Measurements from ENCODE around the gene RAB4A. TPM values are rescaled to one million over a fixed set of nuclear protein-coding genes. Genes with fewer than 3 reads are reported as not detected.

The RAB4A gene
- polyA plus RNA-seq, 1 donor from 2014 or later: 49.8 TPM

DNA sequence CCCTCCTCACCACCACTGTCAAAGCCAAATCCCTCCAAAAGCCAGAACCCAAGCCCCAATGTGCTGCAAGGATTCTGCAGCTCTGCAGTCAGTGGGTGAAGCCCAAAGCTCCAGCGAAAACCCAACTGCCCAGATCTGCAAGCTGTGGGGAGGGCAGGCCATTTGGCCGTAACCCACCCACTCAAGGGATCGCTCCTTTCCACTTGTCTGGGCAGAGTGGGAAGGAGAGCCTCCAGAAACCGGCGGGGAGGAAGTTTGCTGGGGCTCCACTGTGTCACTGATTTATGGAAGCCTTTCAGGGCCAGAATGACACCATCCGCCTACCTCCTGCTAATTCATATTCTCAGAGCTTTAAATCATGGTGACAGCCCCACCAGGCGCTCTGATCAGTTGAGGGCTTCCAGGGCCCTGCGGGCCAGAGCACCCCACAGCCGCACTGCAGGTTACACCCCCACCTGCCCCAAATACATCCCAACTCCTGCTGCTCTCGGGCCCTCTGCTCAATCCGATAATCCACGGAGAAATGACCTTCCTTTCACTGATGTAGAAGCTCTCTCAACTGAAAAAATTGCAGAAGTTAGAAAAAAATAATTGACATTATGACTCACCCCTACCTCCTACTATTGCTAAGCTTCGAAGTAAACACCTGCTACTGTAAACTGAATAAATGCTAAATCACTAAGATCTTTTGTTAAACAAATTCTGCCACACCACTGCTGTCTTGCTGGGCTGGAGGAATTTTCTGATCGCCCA, 40.6 kb upstream of the RAB4A start:
- Histone ChIP-seq H3K9ac (ENCODE audit: low read length) (no peak overlapping the region), H3K4me3 (ENCODE audit: low read length) (no peak overlapping the region), H4K20me1 (ENCODE audit: insufficient read depth) (no peaks in the 10 kb centered on the region), H3K27ac (ENCODE audit: low read length) (no peak overlapping the region), H3K36me3 (ENCODE audit: insufficient read depth, low read length) (no peaks in the 10 kb centered on the region), H2AFZ (ENCODE audit: low read depth, low read length) (no peak overlapping the region), H3F3A (ENCODE audit: insufficient read depth, low read length, poor library complexity, severe bottlenecking) (no peaks in the 10 kb centered on the region), H3K9me3 (ENCODE audit: low read length) (no peaks in the 10 kb centered on the region), H3K9me2 (ENCODE audit: insufficient read depth, low read length) (no peaks in the 10 kb centered on the region), H3K27me3 (ENCODE audit: insufficient read depth, low read depth, low read length) (no peaks in the 10 kb centered on the region), H3K4me2 (ENCODE audit: low read length) (no peak overlapping the region), H3K79me2 (replicated peaks; ENCODE audit: insufficient read depth, low read length) (no peaks in the 10 kb centered on the region)
- TF ChIP-seq SMC3 (conservative IDR thresholded peaks at IDR 0.05; ENCODE audit: poor library complexity) (no peak), POLR2AphosphoS5 (IDR thresholded peaks at IDR 0.05) (no peak), MXI1 (conservative IDR thresholded peaks at IDR 0.05; ENCODE audit: poor library complexity, severe bottlenecking) (no peak), EP300 (conservative IDR thresholded peaks at IDR 0.05; ENCODE audit: poor library complexity, severe bottlenecking) (no peak), TAF1 (IDR thresholded peaks at IDR 0.05; ENCODE audit: low read depth) (no peak), EZH2 (IDR thresholded peaks at IDR 0.05; ENCODE audit: borderline replicate concordance, insufficient read depth, low read length, poor library complexity, severe bottlenecking) (no peak), RAD21 (conservative IDR thresholded peaks at IDR 0.05) (no peak)
- TF ChIP-seq, protein P1, sequence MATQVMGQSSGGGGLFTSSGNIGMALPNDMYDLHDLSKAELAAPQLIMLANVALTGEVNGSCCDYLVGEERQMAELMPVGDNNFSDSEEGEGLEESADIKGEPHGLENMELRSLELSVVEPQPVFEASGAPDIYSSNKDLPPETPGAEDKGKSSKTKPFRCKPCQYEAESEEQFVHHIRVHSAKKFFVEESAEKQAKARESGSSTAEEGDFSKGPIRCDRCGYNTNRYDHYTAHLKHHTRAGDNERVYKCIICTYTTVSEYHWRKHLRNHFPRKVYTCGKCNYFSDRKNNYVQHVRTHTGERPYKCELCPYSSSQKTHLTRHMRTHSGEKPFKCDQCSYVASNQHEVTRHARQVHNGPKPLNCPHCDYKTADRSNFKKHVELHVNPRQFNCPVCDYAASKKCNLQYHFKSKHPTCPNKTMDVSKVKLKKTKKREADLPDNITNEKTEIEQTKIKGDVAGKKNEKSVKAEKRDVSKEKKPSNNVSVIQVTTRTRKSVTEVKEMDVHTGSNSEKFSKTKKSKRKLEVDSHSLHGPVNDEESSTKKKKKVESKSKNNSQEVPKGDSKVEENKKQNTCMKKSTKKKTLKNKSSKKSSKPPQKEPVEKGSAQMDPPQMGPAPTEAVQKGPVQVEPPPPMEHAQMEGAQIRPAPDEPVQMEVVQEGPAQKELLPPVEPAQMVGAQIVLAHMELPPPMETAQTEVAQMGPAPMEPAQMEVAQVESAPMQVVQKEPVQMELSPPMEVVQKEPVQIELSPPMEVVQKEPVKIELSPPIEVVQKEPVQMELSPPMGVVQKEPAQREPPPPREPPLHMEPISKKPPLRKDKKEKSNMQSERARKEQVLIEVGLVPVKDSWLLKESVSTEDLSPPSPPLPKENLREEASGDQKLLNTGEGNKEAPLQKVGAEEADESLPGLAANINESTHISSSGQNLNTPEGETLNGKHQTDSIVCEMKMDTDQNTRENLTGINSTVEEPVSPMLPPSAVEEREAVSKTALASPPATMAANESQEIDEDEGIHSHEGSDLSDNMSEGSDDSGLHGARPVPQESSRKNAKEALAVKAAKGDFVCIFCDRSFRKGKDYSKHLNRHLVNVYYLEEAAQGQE (IDR thresholded peaks at IDR 0.05; ENCODE audit: borderline replicate concordance): no peak
- TF ChIP-seq, protein P2, sequence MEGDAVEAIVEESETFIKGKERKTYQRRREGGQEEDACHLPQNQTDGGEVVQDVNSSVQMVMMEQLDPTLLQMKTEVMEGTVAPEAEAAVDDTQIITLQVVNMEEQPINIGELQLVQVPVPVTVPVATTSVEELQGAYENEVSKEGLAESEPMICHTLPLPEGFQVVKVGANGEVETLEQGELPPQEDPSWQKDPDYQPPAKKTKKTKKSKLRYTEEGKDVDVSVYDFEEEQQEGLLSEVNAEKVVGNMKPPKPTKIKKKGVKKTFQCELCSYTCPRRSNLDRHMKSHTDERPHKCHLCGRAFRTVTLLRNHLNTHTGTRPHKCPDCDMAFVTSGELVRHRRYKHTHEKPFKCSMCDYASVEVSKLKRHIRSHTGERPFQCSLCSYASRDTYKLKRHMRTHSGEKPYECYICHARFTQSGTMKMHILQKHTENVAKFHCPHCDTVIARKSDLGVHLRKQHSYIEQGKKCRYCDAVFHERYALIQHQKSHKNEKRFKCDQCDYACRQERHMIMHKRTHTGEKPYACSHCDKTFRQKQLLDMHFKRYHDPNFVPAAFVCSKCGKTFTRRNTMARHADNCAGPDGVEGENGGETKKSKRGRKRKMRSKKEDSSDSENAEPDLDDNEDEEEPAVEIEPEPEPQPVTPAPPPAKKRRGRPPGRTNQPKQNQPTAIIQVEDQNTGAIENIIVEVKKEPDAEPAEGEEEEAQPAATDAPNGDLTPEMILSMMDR (IDR thresholded peaks at IDR 0.05; ENCODE audit: poor library complexity, severe bottlenecking): no peak

DNA sequence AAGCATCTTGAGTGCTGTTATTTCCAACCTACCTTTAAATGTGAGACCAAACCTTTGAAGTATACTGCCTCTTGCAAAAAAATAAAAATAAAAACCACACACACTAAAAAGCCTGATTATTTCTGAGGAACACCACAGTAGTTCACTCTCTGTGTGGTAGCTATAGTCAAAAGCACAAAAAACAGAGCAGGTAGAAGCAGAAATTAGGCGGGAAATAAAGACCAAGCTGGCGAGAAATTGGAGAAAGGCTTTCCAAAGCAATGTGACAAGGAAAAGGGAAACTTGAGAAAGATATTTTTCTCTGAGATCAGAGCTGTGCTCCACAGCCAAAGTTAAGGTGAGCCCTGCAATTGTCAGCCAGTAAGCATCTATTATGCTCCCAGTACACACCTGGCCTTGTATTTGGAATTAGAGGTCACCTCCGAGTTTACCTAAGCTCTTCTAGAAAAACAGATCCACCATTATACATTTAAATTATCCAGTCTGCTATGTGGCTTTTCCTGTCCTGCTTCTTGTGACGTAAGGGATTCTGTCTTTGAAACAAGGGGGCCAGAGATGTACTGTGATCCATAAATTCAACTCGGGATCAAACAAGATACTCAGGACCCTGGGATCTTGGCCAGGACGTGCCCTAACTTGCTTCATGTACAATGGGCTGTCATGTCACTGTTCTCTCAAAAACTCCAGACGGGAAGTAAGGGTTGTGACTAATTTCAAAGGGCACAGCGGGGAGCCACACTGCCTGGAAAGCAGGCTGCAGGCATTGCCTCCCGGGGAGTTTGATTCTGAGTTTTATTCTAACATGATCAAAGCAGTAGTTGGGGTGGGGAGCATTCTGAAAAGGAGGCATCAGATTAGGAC, 39.8 kb upstream of the RAB4A start:
- no peak overlapping the region for H3K9ac ChIP-seq (ENCODE audit: low read length)
- H3K4me2 ChIP-seq (ENCODE audit: low read length): no peak overlapping the region
- no peaks in the 10 kb centered on the region for H3K27me3 ChIP-seq (ENCODE audit: insufficient read depth, low read depth, low read length)
- H3K27ac ChIP-seq (ENCODE audit: low read length): no peak overlapping the region
- no peak overlapping the region for H3K4me3 ChIP-seq (ENCODE audit: low read length)
- H3K36me3 ChIP-seq (ENCODE audit: insufficient read depth, low read length): no peaks in the 10 kb centered on the region
- no peak overlapping the region for H2AFZ ChIP-seq (ENCODE audit: low read depth, low read length)
- H3K79me2 ChIP-seq (replicated peaks; ENCODE audit: insufficient read depth, low read length): no peaks in the 10 kb centered on the region
- H3K9me2 ChIP-seq (ENCODE audit: insufficient read depth, low read length): no peaks in the 10 kb centered on the region
- no peaks in the 10 kb centered on the region for H3F3A ChIP-seq (ENCODE audit: insufficient read depth, low read length, poor library complexity, severe bottlenecking)
- H4K20me1 ChIP-seq (ENCODE audit: insufficient read depth): no peaks in the 10 kb centered on the region
- TF ChIP-seq POLR2AphosphoS5 (IDR thresholded peaks at IDR 0.05): no peak
- TF ChIP-seq, protein P2 (IDR thresholded peaks at IDR 0.05; ENCODE audit: poor library complexity, severe bottlenecking): no peak
- no peak for TF ChIP-seq EZH2 (IDR thresholded peaks at IDR 0.05; ENCODE audit: borderline replicate concordance, insufficient read depth, low read length, poor library complexity, severe bottlenecking)
- TF ChIP-seq EP300 (conservative IDR thresholded peaks at IDR 0.05; ENCODE audit: poor library complexity, severe bottlenecking): no peak
- no peak for TF ChIP-seq MXI1 (conservative IDR thresholded peaks at IDR 0.05; ENCODE audit: poor library complexity, severe bottlenecking)
- TF ChIP-seq RAD21 (conservative IDR thresholded peaks at IDR 0.05): no peak
- no peak for TF ChIP-seq SMC3 (conservative IDR thresholded peaks at IDR 0.05; ENCODE audit: poor library complexity)
- TF ChIP-seq TAF1 (IDR thresholded peaks at IDR 0.05; ENCODE audit: low read depth): no peak
- TF ChIP-seq, protein P1 (IDR thresholded peaks at IDR 0.05; ENCODE audit: borderline replicate concordance): no peak
- H3K9me3 ChIP-seq (ENCODE audit: low read length): no peaks in the 10 kb centered on the region

Data from neural cell (in vitro differentiated cells).